Kidney capillary endothelial cell (primary cell): ENCODE results near the gene VPS13D.

Source experiments
- DNase-seq: peaks from one replicate; pipeline ENCODE4 v3.0.0-alpha.2; 2018; ENCODE audit warnings: low spot score

The VPS13D gene

DNA sequence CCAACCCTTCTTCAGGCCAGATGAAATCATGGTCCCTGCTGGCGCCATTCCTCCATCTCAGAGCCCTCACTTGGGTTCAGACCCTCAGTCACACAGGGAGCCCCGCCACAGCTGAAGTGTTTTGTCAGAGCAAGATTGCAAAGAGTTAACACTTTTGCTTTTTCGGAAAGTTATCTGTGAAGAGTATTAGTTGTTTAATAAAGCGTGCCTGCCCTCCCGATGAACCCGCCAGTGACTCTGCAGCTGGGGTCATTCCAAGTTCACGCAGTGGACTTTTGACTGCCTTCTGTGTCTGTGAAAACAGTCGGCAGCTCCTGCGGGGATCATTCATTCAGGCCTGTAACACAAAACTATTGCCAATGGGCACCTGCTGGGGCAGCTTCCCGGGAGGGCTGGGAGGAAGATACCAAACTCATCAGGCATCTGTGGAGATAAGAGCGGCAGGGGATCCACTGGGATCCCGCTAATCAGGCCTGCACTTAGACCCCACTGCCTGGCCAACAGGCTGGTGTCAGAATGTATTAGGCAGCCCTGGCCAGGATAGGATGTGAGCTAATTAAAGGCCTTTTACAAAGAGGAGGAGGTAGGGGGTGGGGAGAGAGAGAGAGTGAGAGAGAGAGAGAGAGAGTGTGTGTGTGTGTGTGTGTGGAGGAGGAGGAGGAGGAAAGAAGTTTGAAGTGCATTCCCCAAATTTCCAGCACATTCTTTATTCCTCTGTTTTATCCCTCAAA is 203.7 kb downstream of the VPS13D start:
- DNase-seq = no peak

DNA sequence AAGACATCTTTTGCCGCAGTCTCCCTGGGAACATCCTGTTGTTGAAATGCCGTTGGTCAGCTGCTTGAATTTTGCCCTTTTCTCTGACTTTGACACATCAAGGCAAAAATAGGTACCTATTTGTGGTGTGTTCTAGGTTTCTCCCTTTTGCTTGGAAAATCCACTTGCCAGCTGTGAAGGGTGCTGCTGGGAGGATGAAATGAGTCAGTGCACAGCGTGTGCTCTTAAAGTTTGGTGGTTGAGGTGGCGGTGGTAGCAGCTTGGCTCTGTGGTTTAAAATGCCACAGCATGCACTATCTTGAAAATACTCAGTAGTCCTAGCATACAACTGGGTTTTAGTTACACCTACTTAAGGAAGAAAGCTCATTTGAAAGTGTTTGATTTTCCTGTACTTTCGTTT is 204.3 kb downstream of the VPS13D start:
- no peak for DNase-seq

DNA sequence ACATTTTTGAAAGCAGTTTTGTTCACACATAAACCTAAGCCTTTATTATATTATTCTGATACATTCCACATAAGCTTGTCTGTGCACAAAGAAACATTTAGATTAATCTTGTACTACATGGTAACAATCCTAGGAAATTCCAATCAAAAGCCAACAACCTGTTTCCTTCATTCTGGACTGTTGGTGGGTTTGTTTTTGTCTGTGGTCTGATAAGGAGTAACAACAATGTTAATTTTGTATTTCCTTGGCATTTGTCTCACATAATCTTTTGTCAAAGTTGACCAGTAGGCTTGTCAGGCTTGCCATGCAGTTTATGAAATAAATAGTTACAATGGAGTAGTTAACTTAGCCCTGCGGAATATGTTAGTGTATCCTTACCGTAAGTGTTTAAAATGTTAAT is 204.9 kb downstream of the VPS13D start:
- DNase-seq = no peak

DNA sequence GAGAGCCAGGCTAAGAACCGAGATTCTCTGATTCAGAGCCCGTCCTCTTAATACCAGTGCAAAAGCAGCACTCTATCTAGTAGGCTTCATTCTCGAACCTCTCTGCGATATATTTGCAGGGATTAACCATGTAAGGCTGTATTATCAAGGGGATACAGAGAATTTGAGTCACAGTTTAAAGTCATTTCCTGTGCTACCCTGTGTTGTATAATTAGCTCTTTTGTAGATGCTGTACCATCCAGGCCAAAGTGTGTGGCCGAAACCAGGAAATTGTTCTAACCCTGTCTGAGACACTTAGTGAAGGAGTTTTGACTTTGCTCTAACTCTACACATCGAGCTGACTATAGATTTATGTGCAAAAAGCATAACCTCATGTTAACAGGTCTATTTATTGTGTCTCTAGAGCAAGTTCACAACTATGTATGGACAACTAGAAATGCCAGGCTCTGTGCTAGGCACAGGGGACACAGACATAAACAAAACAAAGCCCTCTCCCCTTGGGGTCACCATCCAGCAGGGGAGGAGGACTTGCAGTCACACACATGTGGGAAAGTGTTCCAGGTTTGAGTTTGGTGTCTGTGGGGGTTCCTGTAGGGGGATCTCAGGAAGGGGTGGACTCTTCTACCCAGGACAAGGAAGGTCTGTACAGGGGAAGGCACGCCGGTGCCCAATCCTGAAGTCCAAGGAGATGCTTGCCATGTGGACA is 206.0 kb downstream of the VPS13D start:
- peak; percentile 90 for DNase-seq

DNA sequence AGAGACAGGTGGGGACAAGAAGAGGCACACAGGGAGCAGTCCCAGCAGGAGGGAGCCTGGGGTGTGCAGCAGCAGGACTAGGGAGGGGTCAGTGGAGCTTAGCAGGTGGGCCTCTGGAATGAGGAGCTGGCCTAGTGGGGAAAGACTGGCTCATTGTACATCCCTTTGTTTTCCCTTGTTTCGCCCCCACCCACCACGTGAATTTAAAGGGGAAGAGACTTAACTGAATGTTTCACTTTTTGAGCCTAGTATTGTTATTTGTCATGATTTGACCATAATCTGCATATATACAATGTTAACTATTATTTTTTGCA is 206.5 kb downstream of the VPS13D start:
- no peak for DNase-seq

DNA sequence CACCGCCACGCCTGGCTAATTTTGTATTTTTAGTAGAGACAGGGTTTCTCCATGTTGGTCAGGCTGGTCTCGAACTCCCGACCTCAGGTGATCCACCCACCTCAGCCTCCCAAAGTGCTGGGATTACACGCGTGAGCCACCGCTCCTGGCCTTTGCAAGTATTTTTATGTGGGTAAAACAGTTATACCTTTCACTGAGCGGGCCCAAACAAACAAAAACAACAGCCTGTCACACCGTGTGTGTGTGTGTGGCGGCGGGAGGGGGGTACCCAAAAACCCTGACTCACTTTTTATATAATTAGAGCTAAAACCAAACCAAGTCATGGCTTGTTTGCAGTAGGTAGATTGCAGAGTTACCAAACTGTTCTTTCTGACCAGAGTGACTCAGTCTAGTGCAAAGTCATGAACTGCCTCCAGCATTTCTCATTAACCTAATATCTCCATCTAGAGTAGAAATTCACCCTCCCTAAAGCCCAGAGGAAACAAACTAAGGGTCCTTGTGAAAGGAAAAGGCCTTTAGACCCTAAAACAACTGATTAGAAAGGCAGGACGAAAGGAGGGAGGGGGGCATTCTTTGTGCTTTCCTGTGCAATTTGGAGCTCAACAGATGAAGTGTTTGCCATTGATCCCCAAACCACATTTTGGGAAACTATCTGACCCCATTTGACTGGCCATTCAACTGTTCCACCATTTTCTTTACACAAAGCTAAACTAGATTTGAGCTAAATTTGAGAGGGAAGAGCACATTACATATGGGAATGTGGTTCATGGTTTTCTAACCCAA is 207.2 kb downstream of the VPS13D start:
- no peak for DNase-seq

DNA sequence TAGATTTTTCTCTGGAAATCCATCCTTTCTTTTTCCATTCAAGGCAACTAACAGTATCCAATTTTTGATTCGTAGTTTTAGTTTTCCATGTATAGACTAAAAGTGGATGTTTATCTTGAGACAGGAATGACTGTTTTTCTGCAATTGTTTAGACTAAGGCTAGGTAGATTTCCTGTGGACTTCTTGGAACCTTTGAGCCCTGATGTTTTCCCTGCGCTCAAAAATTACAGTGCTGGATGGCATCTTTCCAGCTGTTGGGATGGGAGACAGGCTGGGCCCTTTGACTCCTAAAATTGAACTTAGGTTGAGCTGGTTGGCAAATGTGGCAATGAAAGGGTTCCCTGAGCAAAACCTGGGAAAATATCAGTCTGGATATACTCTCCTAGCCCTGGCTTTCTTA is 207.8 kb downstream of the VPS13D start:
- DNase-seq = no peak

DNA sequence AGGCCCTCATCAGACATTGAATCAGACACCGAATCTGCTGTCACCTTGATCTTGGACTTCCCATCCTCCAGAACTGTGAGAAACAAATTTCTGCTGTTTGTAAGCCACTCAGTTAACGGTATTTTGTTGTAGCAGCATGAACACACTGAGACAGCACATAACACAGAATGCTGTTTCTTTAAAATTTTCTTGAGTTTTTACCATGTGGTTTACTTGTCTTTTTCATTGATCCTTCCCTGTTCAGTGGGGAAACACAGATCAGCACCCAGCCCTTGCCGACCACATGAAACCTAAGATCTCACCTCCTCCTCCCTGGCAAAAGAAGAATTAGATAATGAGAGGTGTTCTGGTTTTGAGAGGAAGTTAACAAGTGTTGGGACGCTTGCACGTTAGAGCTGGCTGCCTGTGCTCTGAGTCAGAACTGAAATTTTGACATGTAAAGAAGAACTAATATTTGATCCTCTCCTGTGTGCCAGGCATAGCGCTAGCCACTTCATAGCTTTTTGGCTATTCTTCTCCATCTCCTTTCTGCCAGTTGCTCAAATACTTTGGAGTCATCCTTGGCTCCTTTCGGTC is 208.6 kb downstream of the VPS13D start:
- DNase-seq = no peak

DNA sequence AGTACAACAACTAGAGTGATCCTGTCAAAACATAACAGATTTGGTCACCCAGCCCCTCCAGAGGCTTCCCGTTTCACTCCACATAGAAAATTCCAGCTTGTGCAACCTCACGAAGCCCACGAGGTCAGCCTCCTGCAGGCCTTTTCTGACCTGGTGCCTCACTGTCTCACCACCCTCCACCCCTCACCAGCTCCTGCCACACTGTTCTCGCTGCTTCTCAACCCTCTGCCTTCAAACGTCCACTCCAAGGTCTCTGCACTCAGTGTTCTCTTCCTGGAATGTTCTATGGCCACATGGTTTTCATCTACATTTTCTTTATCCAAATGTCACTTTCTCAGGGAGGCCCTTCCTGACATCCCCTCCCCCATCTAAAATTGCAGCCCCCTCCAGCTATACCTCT is 209.2 kb downstream of the VPS13D start:
- no peak for DNase-seq

DNA sequence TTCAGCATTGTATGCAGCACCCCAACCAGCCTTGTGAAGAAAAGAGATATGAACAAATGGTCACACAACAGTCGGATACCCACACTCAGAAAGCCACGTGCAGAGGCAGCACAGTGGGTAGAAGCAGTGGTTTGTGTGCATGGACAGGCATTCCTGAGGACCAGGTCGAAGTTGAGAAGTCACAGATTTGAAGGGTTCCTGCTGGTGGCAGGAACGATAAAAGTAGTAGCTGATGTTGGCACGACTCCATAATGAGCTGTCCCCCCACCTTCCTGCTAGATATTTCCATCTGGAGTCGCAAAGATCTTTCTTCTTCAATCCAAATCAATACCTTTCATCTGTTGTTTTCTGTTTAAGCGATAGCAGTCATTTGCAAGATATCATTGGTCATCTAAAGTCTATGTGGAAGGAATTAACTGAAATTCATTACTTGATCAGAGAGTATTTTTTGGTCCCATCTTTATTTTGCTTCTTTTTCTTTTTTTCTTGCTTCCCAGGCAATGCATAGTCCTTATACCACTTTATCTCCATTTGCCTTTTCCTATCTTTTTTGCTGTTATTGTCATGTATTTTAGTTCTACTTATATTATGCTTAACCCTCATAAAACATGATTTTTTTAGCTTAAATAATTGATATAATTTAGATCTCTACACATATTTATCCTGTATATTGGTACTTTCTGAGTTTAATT is 211.7 kb downstream of the VPS13D start:
- DNase-seq = no peak

DNA sequence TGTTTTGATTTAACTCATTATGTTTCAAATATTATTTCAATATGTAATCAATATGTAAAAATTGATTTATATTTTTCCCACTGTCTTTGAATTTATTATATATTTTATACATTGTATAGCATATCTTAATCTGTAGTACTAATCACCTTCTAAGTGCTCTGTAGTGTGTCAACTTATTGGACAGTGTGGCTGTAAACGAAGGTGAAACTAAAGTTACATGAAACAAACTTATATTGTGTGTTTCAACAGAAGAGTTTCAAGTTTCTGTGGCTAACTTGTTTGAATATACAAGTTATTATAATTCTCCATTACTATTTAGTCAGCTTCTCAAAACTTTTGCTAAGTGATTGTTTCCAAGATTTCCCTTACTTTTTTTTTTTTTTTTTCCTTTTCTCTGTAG is 212.4 kb downstream of the VPS13D start:
- no peak for DNase-seq

DNA sequence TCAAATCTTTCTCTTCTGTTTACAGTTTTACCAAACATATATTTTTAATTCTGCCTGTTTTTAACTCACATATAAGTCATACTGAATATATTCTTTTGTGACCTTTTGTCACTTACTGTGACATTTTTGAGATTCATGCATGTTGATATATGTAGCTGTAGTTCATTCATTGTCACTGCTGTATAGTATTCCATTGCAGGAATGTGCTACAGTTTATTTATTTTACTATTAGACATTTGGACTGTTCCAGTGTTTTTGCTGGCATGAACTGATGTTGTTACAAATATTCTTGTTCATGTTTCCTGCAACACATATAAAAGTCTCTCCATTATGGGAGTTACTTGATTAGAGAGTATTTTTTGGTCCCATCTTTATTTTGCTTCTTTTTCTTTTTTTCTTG is 213.3 kb downstream of the VPS13D start:
- DNase-seq = no peak

DNA sequence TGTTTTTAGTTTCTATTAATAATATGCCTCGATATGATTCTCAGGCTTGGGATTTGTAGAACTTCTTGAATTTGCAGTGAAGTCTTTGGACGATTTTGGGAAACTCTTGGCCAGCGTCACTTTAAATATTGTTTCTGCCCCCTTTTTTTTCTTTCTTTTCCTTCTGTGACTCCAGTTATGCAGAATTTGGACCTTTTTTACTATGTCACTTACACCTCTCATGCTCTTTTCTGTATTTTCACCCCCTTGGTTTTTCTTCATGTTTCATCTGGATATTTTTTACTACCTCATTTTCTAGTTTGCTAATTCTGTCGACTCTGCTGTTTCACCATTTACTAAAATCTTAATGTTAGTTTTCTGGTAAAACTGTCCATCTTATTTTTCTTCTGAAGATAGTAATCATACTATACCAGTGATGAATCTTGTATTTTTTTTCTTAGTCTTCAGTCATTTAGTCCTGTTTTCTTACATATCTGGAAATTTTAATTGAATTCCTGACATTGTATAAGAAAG is 214.6 kb downstream of the VPS13D start:
- DNase-seq = no peak

DNA sequence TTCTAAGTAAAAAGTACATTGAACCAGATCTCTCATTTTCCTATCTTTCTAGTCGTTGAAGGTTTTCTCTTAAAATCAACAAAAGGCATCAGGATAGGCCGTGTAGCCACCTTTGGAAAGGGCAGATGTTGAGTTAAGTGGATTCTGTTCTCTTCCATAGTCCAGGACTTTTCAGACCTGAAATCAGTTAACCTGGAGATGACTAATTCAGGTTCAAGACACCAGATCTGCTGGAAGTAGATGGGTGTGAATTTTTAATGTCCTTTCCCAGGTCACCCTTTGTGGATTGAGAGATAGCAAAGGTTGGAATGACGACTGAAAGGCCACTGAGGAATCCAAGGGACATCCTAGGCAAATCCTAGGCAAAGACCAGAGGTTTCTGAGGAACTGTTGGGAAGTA is 215.4 kb downstream of the VPS13D start:
- no peak for DNase-seq

DNA sequence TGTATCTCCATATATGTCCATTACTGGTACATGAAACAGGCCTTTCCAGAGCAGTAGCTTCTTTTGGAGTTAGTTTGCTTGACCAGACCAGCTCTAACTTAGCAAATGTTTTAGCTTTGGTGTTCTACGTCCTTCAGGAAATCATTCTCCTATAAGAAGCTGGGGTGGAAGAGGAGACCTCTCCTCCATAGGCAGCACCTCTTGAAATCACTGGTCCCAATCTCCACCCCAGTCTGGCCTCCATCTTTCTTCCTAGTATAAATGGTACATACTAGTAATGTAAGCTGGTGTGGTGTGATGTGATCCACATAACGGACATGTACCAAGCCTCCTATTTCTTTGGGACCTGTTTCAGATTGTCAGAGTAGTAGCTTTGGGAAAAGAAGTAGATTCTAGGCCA is 216.8 kb downstream of the VPS13D start:
- no peak for DNase-seq

DNA sequence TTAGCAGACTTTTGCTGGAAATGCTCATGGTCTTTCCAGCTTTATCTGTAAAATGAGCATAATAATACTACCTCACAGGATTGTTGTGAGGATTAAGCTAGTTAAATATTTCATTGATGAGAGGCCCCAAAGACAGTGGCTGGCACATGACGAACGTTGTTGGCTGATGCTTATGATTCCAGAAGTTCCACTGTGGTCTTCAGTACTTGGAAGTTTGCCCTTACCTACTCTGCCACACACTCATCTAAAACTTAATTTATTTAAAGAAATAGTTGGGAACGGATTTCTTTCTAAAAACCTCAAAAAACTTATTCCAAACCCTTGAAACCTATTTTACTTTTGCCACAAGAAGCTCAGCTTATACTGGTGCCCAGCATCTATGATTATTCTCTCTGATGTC is 217.5 kb downstream of the VPS13D start:
- DNase-seq = no peak

DNA sequence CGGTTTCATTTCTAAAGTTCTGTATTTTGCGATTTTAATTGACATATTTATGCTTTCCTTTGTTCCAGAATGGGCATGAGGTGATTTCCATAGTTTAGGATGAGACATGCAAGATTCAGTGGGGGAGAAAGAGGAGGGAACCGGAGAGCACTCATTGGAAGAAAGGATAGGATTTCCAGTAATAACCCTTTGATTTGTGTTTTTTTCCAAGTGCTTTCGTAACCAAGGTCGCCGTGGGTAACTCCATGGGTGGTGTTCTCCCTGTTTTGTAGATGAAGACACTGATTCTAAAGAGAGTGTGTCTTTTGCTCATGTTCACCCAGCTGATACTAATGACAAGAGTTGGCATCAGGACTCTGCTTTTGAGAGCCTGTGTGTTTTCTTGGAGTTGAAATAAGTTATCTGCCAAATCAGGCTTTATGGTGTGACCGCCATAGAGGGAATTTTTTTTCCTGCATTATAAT is 218.1 kb downstream of the VPS13D start:
- DNase-seq = no peak

DNA sequence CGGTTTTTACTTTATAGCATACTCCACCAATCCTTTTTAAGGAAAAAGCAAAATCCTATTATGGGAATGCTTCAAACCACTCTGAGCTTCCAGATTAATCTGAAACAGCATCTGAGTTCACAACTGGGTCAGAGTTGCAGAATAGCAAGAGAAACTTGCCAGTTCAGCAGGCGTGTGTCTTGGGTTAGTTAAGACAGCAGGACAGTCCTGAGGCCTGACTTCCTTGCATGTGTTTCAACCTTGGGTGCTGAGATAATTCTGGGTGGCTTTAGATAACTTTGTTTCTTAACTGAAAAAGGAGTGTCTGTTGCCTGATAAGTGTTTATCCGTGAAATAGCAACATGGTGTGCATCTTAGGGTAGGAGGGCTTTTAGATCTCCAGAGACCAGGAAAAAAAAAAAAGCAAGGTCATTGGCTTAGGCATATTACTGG is 218.9 kb downstream of the VPS13D start:
- DNase-seq = no peak

DNA sequence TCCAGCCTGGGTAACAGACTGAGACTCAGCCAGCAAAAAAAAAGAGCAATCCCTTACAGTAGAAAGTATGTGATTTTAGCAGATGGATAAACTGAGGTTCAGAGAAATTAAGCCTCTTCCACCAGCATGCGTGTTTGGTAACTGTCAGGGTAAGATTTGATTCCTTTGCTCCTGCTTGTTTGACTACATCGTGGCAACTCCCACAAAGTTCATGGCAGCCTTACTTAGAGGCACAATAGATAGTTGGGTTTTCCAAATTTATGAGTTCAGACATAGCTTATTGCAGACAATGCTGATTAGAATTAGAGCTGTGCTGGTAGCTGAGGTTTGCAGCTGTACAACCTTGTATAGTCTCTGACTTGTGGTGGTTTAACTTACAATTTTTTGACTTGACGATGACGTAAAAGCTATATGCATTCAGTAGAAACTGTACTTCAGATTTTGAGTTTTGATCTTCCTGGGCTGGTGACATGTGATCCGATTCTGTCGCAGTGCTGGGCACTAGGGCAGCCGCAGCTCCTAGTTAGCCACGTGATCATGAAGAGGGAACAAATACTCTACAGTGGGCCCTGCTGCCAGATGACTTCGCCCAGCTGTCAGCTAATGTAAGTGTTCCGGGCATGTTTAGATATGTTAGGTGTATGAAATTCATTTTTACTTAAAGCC is 220.4 kb downstream of the VPS13D start:
- DNase-seq = no peak

DNA sequence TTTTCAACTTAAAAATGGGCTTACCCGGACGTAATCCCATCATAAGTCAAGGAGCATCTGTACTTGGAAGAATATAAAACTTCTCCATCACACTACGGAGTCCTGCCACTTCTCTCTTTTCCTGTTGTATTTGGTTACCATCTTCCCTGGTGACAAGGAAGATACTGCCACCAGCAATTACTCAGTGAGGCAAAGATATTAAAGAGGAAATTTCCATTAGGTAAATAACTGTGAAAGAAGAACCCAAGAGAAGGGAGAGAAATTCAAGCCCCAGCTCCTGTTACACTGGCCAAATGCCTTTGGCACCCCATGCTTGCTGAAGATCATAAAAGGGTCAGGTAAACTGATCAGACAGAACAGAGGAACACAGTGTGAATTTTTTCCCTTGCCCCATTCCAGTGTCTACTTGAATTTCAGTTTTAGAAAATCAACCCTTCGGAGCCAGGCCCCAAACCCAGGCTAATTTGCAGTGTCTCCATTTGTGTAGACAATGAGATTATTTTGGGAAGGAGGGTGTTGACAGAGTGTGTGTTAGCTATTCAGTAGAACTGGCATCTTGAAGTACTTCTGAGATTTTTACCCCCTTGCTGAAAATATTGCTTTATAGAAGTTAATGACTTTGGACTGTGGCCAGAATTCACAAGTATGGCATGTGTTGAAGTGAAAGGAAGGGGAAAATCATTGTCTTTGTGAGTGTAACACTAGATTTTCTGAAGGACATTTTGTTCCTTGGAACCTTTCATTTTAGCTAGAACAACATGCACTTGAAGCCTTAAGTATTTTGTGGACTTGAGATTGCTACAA is 221.1 kb downstream of the VPS13D start:
- DNase-seq = no peak

DNA sequence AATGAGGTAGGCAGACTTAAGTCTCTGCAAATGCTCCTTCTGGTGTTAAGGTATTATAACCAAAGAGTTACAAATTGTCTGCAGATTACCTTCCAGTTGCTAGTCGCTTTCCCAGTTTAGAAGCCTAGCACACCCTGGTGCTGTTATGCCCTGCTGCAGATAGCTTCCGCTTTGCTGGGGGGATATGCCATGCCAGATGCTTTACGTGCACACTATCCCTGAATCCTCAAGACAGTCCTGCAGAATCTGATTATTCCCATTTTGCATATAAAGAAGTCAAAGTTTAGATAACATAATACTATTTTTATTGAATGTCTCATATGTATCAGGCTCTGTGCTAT is 221.7 kb downstream of the VPS13D start:
- DNase-seq = no peak
